ENCODE data around the gene NECAB2.
"Not testable (repeated sequence)": the region's sequence is repeated elsewhere in the genome, so short reads cannot be mapped to it uniquely, and the experiment has no call there.

NECAB2 gene

GRCh38 chr16:83937267-83937666, 30.8 kb upstream of the NECAB2 start:
- TF ChIP-seq, protein P1, sequence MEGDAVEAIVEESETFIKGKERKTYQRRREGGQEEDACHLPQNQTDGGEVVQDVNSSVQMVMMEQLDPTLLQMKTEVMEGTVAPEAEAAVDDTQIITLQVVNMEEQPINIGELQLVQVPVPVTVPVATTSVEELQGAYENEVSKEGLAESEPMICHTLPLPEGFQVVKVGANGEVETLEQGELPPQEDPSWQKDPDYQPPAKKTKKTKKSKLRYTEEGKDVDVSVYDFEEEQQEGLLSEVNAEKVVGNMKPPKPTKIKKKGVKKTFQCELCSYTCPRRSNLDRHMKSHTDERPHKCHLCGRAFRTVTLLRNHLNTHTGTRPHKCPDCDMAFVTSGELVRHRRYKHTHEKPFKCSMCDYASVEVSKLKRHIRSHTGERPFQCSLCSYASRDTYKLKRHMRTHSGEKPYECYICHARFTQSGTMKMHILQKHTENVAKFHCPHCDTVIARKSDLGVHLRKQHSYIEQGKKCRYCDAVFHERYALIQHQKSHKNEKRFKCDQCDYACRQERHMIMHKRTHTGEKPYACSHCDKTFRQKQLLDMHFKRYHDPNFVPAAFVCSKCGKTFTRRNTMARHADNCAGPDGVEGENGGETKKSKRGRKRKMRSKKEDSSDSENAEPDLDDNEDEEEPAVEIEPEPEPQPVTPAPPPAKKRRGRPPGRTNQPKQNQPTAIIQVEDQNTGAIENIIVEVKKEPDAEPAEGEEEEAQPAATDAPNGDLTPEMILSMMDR (IDR thresholded peaks at IDR 0.05; ENCODE audit: low read depth, low read length, missing control alignments) = no peak
- no peak overlapping the region for H3K4me3 ChIP-seq (ENCODE audit: low read depth, low read length)

DNA sequence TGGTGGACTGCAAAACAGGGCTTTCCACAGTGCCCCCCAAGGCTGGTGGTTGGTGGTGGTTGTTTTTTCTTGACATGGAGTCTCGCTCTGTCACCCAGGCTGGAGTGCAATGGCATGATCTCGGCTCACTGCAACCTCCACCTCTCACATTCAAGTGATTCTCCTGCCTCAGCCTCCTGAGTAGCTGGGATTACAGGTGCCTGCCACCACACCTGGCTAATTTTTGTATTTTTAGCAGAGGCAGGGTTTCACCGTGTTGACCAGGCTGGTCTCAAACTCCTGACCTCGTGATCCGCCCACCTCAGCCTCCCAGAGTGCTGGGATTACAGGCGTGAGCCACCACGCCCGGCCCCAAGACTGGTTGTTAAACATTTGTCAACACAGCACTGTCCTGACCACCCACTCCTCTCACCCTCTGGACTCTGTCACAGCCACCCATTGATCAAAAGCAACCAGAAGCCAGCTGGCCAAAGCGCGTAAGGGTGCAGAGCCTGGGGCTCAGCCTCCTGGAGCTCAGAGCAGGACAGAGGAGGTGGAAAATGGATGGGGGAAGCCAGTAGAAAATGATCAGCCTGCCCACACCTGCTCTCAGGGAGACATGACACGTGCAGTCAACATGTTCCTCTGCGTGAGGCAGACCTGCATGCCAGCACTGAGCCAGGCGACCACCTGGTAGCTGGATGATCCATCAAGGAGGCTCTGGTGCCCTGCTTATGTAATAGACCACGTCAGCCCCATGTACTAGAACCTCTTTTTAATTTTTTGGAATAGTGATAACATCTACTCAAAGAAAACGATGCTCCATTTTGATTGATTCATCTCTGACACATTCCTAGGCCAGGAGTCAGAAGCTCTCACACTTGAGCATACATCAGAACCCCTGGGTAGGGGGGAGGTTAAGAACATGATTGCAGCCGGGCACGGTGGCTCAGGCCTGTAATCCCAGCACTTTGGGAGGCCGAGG, 29.8 kb upstream of the NECAB2 start:
- H3K4me3 ChIP-seq (ENCODE audit: low read depth, low read length) = no peak overlapping the region
- DNase-seq (ENCODE audit: low read depth) = no peak
- TF ChIP-seq, protein P1 (IDR thresholded peaks at IDR 0.05; ENCODE audit: low read depth, low read length, missing control alignments) = no peak

More at GRCh38 chr16:83937267-83937666, 30.8 kb upstream of the NECAB2 start:
- DNase-seq (ENCODE audit: low read depth) = no peak

DNA sequence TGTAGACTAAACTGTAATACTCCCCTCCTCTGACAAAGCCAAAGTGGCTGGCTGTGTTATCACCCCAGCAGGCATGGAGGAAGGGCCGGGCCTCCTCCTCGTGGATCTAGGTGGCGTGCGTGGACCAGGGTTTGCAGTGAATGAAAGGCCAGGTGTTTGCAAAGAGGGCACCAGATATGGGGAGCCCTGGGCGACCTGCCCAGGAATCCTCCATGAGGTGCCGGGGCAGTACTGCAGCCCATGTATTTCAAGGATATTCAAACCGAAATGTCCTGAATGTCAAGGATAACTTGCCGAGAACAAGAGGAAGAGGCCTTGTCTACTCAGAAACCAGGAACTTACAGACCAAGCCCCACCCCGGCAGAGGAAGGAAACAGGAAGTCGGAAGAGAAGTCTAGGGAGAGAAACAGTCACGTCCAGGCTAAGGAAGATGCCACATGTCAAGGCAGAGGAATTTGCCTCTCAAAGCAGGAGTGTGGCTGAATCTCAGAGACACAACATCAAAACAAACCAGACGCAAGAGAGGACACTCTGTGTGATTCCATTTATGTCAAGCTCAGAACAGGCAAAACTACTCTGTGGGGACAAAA, 28.7 kb upstream of the NECAB2 start:
- DNase-seq (ENCODE audit: low read depth) = no peak
- TF ChIP-seq, protein P1 (IDR thresholded peaks at IDR 0.05; ENCODE audit: low read depth, low read length, missing control alignments) = no peak
- H3K4me3 ChIP-seq (ENCODE audit: low read depth, low read length) = no peak overlapping the region

DNA sequence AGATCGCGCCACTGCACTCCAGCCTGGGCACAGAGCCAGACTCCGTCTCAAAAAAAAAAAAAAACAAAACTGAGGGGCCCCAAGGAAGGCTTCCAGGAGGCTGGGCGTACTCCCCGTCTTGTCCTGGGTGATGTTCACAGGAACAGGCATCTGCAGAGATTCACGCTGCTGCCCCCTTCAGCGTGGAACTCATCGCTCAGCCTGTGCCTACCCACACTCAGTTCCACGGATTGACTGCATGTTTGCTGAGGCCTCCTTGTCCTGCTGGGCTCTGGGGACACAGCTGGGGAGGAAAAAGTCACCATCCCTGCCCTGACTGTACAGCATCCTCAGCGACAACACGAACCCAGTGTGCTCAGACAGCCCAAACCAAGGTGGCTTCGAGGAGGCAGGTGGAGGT, 27.9 kb upstream of the NECAB2 start:
- no peak overlapping the region for H3K4me3 ChIP-seq (ENCODE audit: low read depth, low read length)
- TF ChIP-seq, protein P1 (IDR thresholded peaks at IDR 0.05; ENCODE audit: low read depth, low read length, missing control alignments) = no peak
- DNase-seq (ENCODE audit: low read depth) = no peak

DNA sequence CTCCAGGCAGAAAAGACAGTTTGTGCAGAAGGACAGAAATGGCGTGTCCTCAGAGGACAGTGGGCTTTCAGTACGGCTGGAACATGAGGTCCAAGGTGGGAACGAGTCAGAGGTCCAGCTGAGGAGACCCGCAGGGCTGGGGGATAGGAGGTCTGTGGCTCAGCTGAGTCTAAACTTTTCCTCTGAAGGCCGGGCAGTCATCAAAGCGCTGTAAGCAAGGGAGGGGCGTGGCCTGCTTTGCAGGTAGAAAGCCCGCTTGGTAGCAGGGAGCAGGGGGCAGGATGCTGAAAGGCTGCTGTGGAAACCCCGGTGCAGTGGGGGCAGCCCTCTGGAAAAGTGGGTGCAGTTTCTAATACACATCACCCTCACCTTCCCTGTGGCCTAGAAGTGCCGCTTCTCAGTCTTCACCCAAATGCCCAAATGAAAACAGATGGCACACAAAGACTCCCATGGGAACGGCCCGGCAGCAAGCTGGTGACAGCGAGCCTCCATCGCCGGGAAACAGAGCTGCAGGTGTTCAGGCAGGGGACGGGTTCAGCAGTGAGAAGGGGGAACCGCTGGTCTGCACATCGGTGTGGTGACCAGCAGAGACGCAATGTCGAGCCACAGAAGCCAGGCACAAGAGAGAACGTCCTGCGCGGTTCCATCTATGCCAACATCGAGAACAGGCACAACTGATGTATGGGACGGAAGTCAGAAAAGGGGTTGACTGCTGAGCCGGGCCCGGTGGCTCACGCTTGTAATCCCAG, 27.2 kb upstream of the NECAB2 start:
- DNase-seq (ENCODE audit: low read depth) = no peak
- H3K4me3 ChIP-seq (ENCODE audit: low read depth, low read length) = no peak overlapping the region
- TF ChIP-seq, protein P1 (IDR thresholded peaks at IDR 0.05; ENCODE audit: low read depth, low read length, missing control alignments) = no peak

GRCh38 chr16:83941546-83941945, 26.5 kb upstream of the NECAB2 start:
- DNase-seq (ENCODE audit: low read depth); H3K4me3 ChIP-seq (ENCODE audit: low read depth, low read length): not testable (repeated sequence)

DNA sequence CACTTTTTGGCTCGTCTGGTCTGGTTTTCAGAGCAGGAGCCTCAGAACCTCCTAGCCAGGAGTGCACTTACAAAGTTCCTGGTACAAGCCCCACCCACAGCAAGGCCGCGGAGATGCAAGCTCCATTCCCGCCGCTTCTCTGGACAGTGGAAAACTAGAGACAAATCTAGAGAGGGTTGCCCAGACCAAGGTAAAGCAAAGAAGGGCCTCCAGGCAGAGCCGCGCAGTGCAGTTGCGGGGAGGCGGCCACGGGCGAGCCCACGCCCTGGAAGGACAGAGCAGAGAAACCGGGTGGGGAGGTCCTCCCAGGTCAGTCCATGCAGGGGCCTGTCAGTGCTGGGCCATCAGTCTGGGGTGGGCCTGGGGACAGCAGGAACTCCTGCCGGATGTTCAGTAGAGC, 26.0 kb upstream of the NECAB2 start:
- DNase-seq (ENCODE audit: low read depth) = no peak
- TF ChIP-seq, protein P1 (IDR thresholded peaks at IDR 0.05; ENCODE audit: low read depth, low read length, missing control alignments) = no peak
- H3K4me3 ChIP-seq (ENCODE audit: low read depth, low read length) = no peak overlapping the region
